IPS DF 6.9 (cell line): ENCODE measurements around the gene GUF1.

Source experiments
- DNase-seq: peaks from one replicate; pipeline ENCODE4 v3.0.0-alpha.2; 2013; ENCODE audit warnings: low read depth, low spot score
- H3K27ac ChIP-seq: one replicate; pipeline ENCODE4 v1.5.1; 2013; ENCODE audit warnings: low read length, control low read depth
- H3K27me3 ChIP-seq: 2 replicates; pipeline ENCODE4 v1.6.1; 2013; ENCODE audit warnings: mild to moderate bottlenecking, low read length; ENCODE audit not compliant: control insufficient read depth, insufficient read depth
- H3K36me3 ChIP-seq: 2 replicates; pipeline ENCODE4 v1.6.1; 2013; ENCODE audit warnings: low read length; ENCODE audit not compliant: control insufficient read depth, insufficient read depth
- H3K4me1 ChIP-seq: 2 replicates; pipeline ENCODE4 v1.6.1; 2013; ENCODE audit warnings: low read length; ENCODE audit not compliant: control insufficient read depth, insufficient read depth
- H3K4me3 ChIP-seq: 2 replicates; pipeline ENCODE4 v1.5.1; 2013; ENCODE audit warnings: mild to moderate bottlenecking, low read length
- H3K9me3 ChIP-seq: 2 replicates; pipeline ENCODE4 v1.6.1; 2013; ENCODE audit warnings: low read length, inconsistent platforms; ENCODE audit not compliant: control insufficient read depth, insufficient read depth
- WGBS: extraction: QIAGEN DNeasy Blood & Tissue Kit; methylation state at CpG from one replicate; pipeline ENCODE4 v1.1.7; 2013; ENCODE audit warnings: mixed read lengths, missing lambda C conversion rate; ENCODE audit not compliant: insufficient read length, insufficient coverage; 5-methylcytosine and 5-hydroxymethylcytosine counted together

GUF1 gene

GRCh38 chr4:44700427-44700826 is 22.2 kb downstream of the GUF1 start:
- Histone ChIP-seq H3K27ac (no peak overlapping the region), H3K4me1 (no peaks in the 10 kb centered on the region), H3K27me3 (no peaks in the 10 kb centered on the region), H3K4me3 (no peak overlapping the region), H3K36me3 (no peaks in the 10 kb centered on the region; the same call in 1 of the 2 replicates), H3K9me3 (no peaks in the 10 kb centered on the region)
- WGBS, result no CpG with 5 or more reads among the region's 1 CpG
- no peak for DNase-seq

DNA sequence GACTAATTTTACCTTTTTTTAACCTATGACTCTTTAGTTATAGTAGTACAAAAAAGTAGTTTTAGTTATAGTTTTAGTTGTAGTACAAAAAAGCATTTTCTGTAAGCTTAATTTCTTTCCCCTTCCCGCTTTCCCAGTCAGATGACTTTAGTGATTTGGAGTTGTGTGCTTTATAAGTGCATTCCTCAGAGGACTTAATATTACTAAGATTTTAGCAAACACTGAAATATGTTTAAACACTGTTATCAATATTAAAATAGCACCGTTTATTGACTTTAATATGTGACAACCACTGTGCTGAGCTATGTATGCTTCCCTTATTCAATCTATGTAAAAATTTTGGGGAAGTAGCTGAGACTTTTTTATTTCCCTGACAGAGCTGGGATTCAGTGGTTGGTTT is 22.8 kb downstream of the GUF1 start:
- Histone ChIP-seq H3K4me3 (no peak overlapping the region), H3K27ac (no peak overlapping the region), H3K9me3 (no peaks in the 10 kb centered on the region), H3K36me3 (no peaks in the 10 kb centered on the region; the same call in 1 of the 2 replicates), H3K4me1 (no peaks in the 10 kb centered on the region), H3K27me3 (no peaks in the 10 kb centered on the region)
- no CpG with 5 or more reads among the region's 2 CpGs for WGBS
- DNase-seq, result no peak

GRCh38 chr4:44704673-44705072 is 26.5 kb downstream of the GUF1 start:
- Histone ChIP-seq H3K4me3 (no peak overlapping the region), H3K27me3 (no peaks in the 10 kb centered on the region), H3K36me3 (no peaks in the 10 kb centered on the region), H3K9me3 (no peaks in the 10 kb centered on the region), H3K27ac (no peak overlapping the region), H3K4me1 (no peaks in the 10 kb centered on the region)
- DNase-seq, result no peak
- WGBS, result no CpG with 5 or more reads among the region's 4 CpGs

DNA sequence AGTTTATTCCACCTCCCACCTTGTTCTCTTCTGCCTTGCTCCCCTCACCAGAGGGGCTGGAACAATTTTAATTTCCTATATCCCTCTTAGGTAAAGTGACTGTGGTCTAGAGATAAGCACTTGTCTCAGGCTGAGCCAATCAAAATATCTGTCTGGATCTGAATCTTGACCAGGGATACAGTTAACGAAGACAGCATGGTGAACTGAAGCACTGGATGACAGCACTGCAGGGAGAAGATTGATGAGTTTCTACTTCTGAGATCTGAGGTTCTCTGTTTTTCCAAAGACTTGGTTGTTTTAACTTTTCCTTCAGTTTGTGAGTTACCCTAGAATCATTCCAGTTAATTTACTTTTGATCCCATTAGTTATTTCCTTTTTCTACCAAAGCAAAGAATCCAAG is 34.9 kb downstream of the GUF1 start:
- no peak overlapping the region for H3K27ac ChIP-seq
- no peak overlapping the region for H3K4me3 ChIP-seq
- H3K4me1 ChIP-seq, result no peaks in the 10 kb centered on the region
- H3K27me3 ChIP-seq, result no peaks in the 10 kb centered on the region
- no peaks in the 10 kb centered on the region for H3K36me3 ChIP-seq
- no peaks in the 10 kb centered on the region for H3K9me3 ChIP-seq
- DNase-seq, result no peak
- no CpG with 5 or more reads among the region's 1 CpG for WGBS

- Histone ChIP-seq H3K36me3 (no peaks in the 10 kb centered on the region), H3K27me3 (no peaks in the 10 kb centered on the region), H3K4me1 (no peaks in the 10 kb centered on the region), H3K4me3 (no peak overlapping the region), H3K9me3 (no peaks in the 10 kb centered on the region), H3K27ac (no peak overlapping the region)
- WGBS, result no CpG with 5 or more reads among the region's 5 CpGs
- DNase-seq, result no peak
Measured at GRCh38 chr4:44716597-44716996, 38.4 kb downstream of the GUF1 start.

DNA sequence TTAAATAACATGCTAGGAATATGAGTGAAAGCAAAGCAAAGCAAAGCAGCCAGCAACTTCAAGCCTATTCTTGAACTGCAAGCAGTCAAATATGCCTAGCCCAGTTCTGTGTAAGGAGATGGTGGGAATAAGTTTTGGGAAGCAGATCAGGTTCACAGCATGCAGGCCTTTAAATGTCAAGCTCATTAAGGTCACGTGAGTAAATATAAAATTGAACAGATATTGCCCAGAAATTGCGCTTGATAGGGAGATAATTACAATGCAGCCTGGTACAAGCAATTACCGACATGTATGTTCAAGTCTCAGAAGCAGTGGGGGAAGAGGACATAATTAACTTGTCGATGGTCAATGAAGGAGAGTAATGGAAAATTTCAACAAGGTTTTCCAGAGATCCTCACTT is 42.2 kb downstream of the GUF1 start:
- no peak for DNase-seq
- H3K4me3 ChIP-seq, result no peak overlapping the region
- no peaks in the 10 kb centered on the region for H3K36me3 ChIP-seq
- no peaks in the 10 kb centered on the region for H3K4me1 ChIP-seq
- no peaks in the 10 kb centered on the region for H3K9me3 ChIP-seq
- no CpG with 5 or more reads among the region's 4 CpGs for WGBS
- H3K27me3 ChIP-seq, result no peaks in the 10 kb centered on the region
- no peak overlapping the region for H3K27ac ChIP-seq

GRCh38 chr4:44722001-44722400 is 43.8 kb downstream of the GUF1 start:
- Histone ChIP-seq H3K9me3 (no peaks in the 10 kb centered on the region), H3K4me3 (no peak overlapping the region), H3K36me3 (no peaks in the 10 kb centered on the region), H3K4me1 (no peaks in the 10 kb centered on the region), H3K27ac (no peak overlapping the region), H3K27me3 (no peaks in the 10 kb centered on the region)
- no CpG with 5 or more reads among the region's 3 CpGs for WGBS
- no peak for DNase-seq

GRCh38 chr4:44725166-44725565 is 46.9 kb downstream of the GUF1 start:
- Histone ChIP-seq H3K27ac (no peak overlapping the region), H3K27me3 (no peaks in the 10 kb centered on the region), H3K4me3 (no peak overlapping the region; the same call in 1 of the 2 replicates), H3K9me3 (no peaks in the 10 kb centered on the region), H3K36me3 (no peaks in the 10 kb centered on the region), H3K4me1 (no peaks in the 10 kb centered on the region)
- no peak for DNase-seq
- WGBS, result no CpG with 5 or more reads among the region's 6 CpGs

GRCh38 chr4:44725726-44726037 is 47.5 kb downstream of the GUF1 start:
- WGBS, result no CpG with 5 or more reads among the region's 9 CpGs
- DNase-seq, result no peak
- H3K9me3 ChIP-seq, result no peaks in the 10 kb centered on the region
- H3K27me3 ChIP-seq, result no peaks in the 10 kb centered on the region
- no peaks in the 10 kb centered on the region for H3K36me3 ChIP-seq
- H3K4me3 ChIP-seq, result peak overlapping the region; percentile 39; the same call in 1 of the 2 replicates
- H3K4me1 ChIP-seq, result no peaks in the 10 kb centered on the region
- no peak overlapping the region for H3K27ac ChIP-seq

DNA sequence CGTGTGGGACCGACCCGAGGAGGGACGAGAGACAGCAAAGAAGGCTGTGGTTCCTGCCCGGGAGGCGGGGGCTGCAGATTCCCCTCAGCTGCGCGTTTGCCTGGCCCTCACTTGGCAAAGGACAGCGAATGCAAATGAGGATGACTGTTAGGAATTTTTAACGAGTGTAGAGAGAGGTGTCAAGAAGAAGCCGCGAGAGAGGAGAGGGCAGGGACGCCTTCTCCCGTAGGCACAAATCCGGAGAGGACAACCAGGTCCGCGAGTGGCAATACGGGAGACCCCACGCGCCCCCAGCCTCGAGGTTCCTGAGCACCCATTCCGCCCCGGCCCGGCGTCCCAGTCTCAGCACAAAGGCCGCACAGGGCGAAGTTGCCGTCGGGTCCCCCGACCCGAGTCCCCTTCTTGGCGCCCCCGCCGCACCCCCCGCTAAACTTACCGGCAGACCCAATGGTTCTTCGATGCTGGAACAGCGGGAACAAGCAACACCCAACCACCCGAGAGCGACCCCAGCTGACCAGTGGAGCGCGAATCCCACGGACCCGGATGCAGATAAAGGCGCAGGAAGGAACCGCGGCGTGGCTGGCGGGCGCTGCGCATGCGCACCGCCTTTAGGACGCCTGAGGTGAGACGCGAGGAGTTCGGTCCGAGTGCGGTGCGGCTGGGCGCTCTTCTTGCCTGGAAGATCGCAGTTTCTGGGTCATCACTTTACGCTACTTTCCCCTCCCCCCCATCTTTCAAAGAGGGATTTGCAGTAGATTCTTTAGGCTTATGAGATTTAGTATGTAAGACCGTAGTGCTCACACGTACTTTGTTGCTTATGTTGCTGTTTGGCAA is 48.0 kb downstream of the GUF1 start, which contains the start of gene GNPDA2:
TSS of gene GNPDA2 (minus strand) at position 519 of the 834 bp plus-strand sequence. CDS start 4,349 bp downstream, outside the sequence.
- WGBS, result no CpG with 5 or more reads among the region's 65 CpGs

DNA sequence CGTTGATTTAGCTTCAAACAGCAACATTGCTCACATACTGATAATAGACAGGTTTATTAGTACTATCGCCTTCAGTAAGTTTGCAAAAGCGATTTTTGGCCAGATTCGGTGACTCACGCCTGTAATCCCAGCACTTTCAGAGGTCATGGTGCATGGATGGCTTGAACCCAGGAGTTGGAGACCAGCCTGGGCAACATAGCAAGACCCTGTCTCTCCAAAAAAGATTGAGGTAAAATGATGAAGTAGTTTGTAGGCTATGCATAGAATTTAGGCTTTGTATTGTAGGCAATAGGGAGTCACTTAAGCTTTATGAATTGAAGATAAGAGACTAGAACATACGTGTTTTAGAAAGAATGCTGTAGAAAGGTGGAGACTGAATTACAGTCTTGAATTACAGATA is 49.3 kb downstream of the GUF1 start:
- H3K27me3 ChIP-seq, result no peaks in the 10 kb centered on the region
- no peak overlapping the region for H3K27ac ChIP-seq
- whole genome bisulfite sequencing, result no CpG with 5 or more reads among the region's 6 CpGs
- H3K4me1 ChIP-seq, result no peaks in the 10 kb centered on the region
- no peaks in the 10 kb centered on the region for H3K36me3 ChIP-seq
- H3K4me3 ChIP-seq, result no peak overlapping the region
- no peaks in the 10 kb centered on the region for H3K9me3 ChIP-seq
- no peak for DNase-seq

More for the DNA sequence above, 48.0 kb downstream of the GUF1 start, which contains the start of gene GNPDA2:
- Histone ChIP-seq H3K4me3 (peak within 1 kb of the TSS; percentile 39; the same call in 1 of the 2 replicates), H3K27ac (no peak within 1 kb of the TSS), H3K4me1 (no peaks in the 10 kb centered on the region), H3K36me3 (no peaks in the 10 kb centered on the region), H3K27me3 (no peaks in the 10 kb centered on the region), H3K9me3 (no peaks in the 10 kb centered on the region)
- peak; percentile 74 for DNase-seq
